Kidney (tissue), 14 donors: Measurements from ENCODE around the gene DDA1. TPM values are rescaled to one million over a fixed set of nuclear protein-coding genes. Genes with fewer than 3 reads are reported as not detected.

Experiments
- DNase-seq, 5 donors: peaks; one replicate each; pipeline ENCODE4 v3.0.0-alpha.2; 2013 to 2020
- FAIRE-seq: peaks from 2 replicates; lab custom pipeline; 2012; peaks lifted over from hg19 to GRCh38; lab: Jason Lieb, UNC
- H3K27ac ChIP-seq, 2 donors: one replicate each; pipeline ENCODE4 v1.7.0; 2013; ENCODE audit warnings: low read depth in 2 of 2, low read length in 2 of 2, inconsistent platforms in 1 of 2
- H3K27me3 ChIP-seq: one replicate; pipeline ENCODE4 v1.7.1; 2013; ENCODE audit warnings: low read length, inconsistent platforms; ENCODE audit not compliant: control insufficient read depth, insufficient read depth
- H3K36me3 ChIP-seq, 3 donors: one replicate each; pipeline versions ENCODE4 v1.7.0 to v1.7.1; 2013; ENCODE audit warnings: low read length in 3 of 3, control low read depth in 1 of 3, inconsistent platforms in 1 of 3; ENCODE audit not compliant: insufficient read depth in 3 of 3, control insufficient read depth in 2 of 3
- H3K4me1 ChIP-seq, 3 donors: one replicate each; pipeline versions ENCODE4 v1.7.0 to v1.7.1; 2013; ENCODE audit warnings: low read length in 3 of 3, inconsistent platforms in 1 of 3, low read depth in 1 of 3; ENCODE audit not compliant: control insufficient read depth in 2 of 3, insufficient read depth in 2 of 3
- H3K4me3 ChIP-seq, 3 donors: one replicate each; pipeline versions ENCODE4 v1.7.0 to v1.8.1; 2013; ENCODE audit warnings: low read length in 3 of 3, control low read depth in 1 of 3, inconsistent platforms in 1 of 3
- H3K9ac ChIP-seq, 3 donors: one replicate each; pipeline versions ENCODE4 v1.7.0 to v1.7.1; 2013; ENCODE audit warnings: low read length in 3 of 3, control low read depth in 1 of 3, inconsistent platforms in 1 of 3
- H3K9me3 ChIP-seq, 3 donors: one replicate each; pipeline versions ENCODE4 v1.7.0 to v1.7.1; 2013; ENCODE audit warnings: low read length in 3 of 3, control low read depth in 1 of 3, inconsistent platforms in 1 of 3; ENCODE audit not compliant: control insufficient read depth in 2 of 3, insufficient read depth in 1 of 3
- CTCF ChIP-seq: IDR thresholded peaks from 3 replicates; pipeline ENCODE4 v1.5.1; 2012; ENCODE audit warnings: mild to moderate bottlenecking, moderate library complexity, borderline replicate concordance; ENCODE audit not compliant: insufficient read depth; ENCODE audit errors: extremely low read depth
- intact Hi-C: fragments of 100-400 bp; cut with DNase I; formaldehyde crosslinking; loops from one replicate; pipeline ENCODE4 v1.11.1; 2022
- polyA plus RNA-seq: library from polyadenylated mRNA; stranded (reverse); fragments of 350-450 nt; fragmentation: Illumina TruSeq; extraction: RNeasy Lipid Tissue Mini Kit (QIAGEN cat#74804); gene quantifications from one replicate; pipeline ENCODE4 v1.2.3, GENCODE V29; 2014; ENCODE audit warnings: low read depth, low replicate concordance; ENCODE audit not compliant: insufficient read depth
- total RNA-seq: library from RNA; stranded (reverse); fragmentation: NEBNext Ultra II Directional; extraction: Animal tissue kit (Norgen Biotek cat#: 25700); gene quantifications from one replicate; pipeline ENCODE4 v1.2.1, GENCODE V29; 2021
- donor health status: control.
- donor health status: control.
- donor health status: control.
- donor health status: control.
- donor health status: control.
- donor health status: DM: yes; HTN: yes; CAD: no.
- donor health status: Normal renal cell carcinoma (clear cell type).

The DDA1 gene
- total and polyA plus RNA-seq, 2 donors from 2014 or later: 27.7 to 35.9 TPM

- Histone ChIP-seq H3K4me1 (peaks cover 0 to 13% (median 10%) of the 10 kb centered on the region in 3 donors), H3K9ac (no peak overlapping the region), H3K9me3 (no peaks in the 10 kb centered on the region), H3K4me3 (no peak overlapping the region), H3K27me3 (no peaks in the 10 kb centered on the region), H3K27ac (no peak overlapping the region), H3K36me3 (no peaks in the 10 kb centered on the region)
- no peak for TF ChIP-seq CTCF
- FAIRE-seq (no peak), DNase-seq (peak in 1 of 5 donors; percentile 53)
- intact Hi-C loops: no loop called here
Observed at GRCh38 chr19:17300992-17301619, 8.3 kb upstream of the DDA1 start.

- FAIRE-seq: no peak
- peak overlapping the region in 1 of 2 donors; percentile 43 for H3K27ac ChIP-seq
- H3K36me3 ChIP-seq: no peaks in the 10 kb centered on the region
- intact Hi-C loops: no loop called here
- H3K27me3 ChIP-seq: no peaks in the 10 kb centered on the region
- no peak for TF ChIP-seq CTCF
- peak overlapping the region in 2 of 3 donors; percentile 58 to 82 for H3K9ac ChIP-seq
- no peaks in the 10 kb centered on the region for H3K9me3 ChIP-seq
- peaks cover 0 to 17% (median 10%) of the 10 kb centered on the region in 3 donors for H3K4me1 ChIP-seq
- peak overlapping the region in 2 of 3 donors; percentile 48 to 66 for H3K4me3 ChIP-seq
- peak in 3 of 5 donors; percentile 29 to 86 (median 82) for DNase-seq
Observed at GRCh38 chr19:17302391-17303166, 6.8 kb upstream of the DDA1 start.

GRCh38 chr19:17303167-17303939, 6.0 kb upstream of the DDA1 start, which contains the start of gene ABHD8:
TSS of gene ABHD8 (minus strand) at chr19:17303425. CDS start at chr19:17301616, 1,809 bp downstream.
- Histone ChIP-seq H3K27me3 (no peaks in the 10 kb centered on the region), H3K4me3 (peak within 1 kb of the TSS in 2 of 3 donors; percentile 48 to 66), H3K9me3 (no peaks in the 10 kb centered on the region), H3K9ac (peak within 1 kb of the TSS in 2 of 3 donors; percentile 58 to 82), H3K36me3 (no peaks in the 10 kb centered on the region), H3K27ac (peak within 1 kb of the TSS in 1 of 2 donors; percentile 43), H3K4me1 (peaks cover 0 to 19% (median 10%) of the 10 kb centered on the region in 3 donors)
- peak; percentile 54 for TF ChIP-seq CTCF
- intact Hi-C loops: no loop called here
- FAIRE-seq (peak; percentile 37), DNase-seq (peak; percentile 97 to 99 (median 98))
